Neutrophil (primary cell): ENCODE data around the gene CREB5.

Source experiments
- H3K27ac ChIP-seq: fragments of 200-600 bp; sonication (generic); 2 replicates; pipeline ENCODE4 v1.5.1; 2016; ENCODE audit warnings: mild to moderate bottlenecking, moderate library complexity
- H3K27me3 ChIP-seq: fragments of 200-600 bp; sonication (generic); 2 replicates; pipeline ENCODE4 v1.6.0; 2016; ENCODE audit warnings: mild to moderate bottlenecking
- H3K36me3 ChIP-seq: fragments of 200-600 bp; sonication (generic); 2 replicates; pipeline ENCODE4 v1.5.1; 2017
- H3K4me1 ChIP-seq, 2 experiments: fragments of 200-600 bp in 1 of 2; sonication (generic) in 1 of 2; 1 replicate in 1 of 2; 2 replicates in 1 of 2; pipeline versions ENCODE4 v1.5.1 to v1.6.1; 2013 to 2016; ENCODE audit warnings: low read depth in 1 of 2, low read length in 1 of 2, mild to moderate bottlenecking in 1 of 2, moderate library complexity in 1 of 2; ENCODE audit not compliant: control insufficient read depth in 1 of 2, insufficient read depth in 1 of 2
- H3K4me3 ChIP-seq, 2 experiments: fragments of 200-600 bp in 1 of 2; sonication (generic) in 1 of 2; 1 replicate in 1 of 2; 2 replicates in 1 of 2; pipeline ENCODE4 v1.5.1; 2013 to 2016; ENCODE audit warnings: low read depth in 1 of 2, low read length in 1 of 2, mild to moderate bottlenecking in 1 of 2, moderate library complexity in 1 of 2
- H3K9me3 ChIP-seq: fragments of 200-600 bp; sonication (generic); 2 replicates; pipeline ENCODE4 v1.5.1; 2016
- TF ChIP-seq, protein P1 (sequence below): fragments of 200-600 bp; sonication (generic); IDR thresholded peaks from 2 replicates; pipeline ENCODE4 v1.5.1; 2016; ENCODE audit warnings: antibody characterized with exemption

The CREB5 gene

DNA sequence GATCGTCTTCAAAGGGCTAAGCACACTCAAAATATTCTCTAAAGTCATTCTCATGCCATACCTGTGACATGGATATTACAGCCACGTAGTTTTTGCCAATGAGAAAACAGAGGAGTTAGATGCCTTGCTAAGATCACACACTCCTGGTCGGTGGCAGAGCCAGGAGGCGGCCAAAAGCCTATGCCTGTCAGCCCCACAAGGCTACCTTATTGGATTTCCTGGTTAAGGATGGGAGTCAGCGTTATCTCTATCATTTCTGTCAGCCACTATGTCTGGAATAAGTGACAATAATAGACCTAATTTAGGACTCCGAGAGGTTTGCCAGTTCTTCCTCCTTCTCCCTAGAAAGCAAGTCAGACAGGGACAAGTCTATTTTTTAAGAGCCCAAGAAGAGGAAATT lies 295.0 kb downstream of the CREB5 start:
- H3K9me3 ChIP-seq, result no peaks in the 10 kb centered on the region
- H3K4me1 ChIP-seq, result peaks cover 6 to 8% of the 10 kb centered on the region in 2 experiments
- H3K27ac ChIP-seq, result no peak overlapping the region

DNA sequence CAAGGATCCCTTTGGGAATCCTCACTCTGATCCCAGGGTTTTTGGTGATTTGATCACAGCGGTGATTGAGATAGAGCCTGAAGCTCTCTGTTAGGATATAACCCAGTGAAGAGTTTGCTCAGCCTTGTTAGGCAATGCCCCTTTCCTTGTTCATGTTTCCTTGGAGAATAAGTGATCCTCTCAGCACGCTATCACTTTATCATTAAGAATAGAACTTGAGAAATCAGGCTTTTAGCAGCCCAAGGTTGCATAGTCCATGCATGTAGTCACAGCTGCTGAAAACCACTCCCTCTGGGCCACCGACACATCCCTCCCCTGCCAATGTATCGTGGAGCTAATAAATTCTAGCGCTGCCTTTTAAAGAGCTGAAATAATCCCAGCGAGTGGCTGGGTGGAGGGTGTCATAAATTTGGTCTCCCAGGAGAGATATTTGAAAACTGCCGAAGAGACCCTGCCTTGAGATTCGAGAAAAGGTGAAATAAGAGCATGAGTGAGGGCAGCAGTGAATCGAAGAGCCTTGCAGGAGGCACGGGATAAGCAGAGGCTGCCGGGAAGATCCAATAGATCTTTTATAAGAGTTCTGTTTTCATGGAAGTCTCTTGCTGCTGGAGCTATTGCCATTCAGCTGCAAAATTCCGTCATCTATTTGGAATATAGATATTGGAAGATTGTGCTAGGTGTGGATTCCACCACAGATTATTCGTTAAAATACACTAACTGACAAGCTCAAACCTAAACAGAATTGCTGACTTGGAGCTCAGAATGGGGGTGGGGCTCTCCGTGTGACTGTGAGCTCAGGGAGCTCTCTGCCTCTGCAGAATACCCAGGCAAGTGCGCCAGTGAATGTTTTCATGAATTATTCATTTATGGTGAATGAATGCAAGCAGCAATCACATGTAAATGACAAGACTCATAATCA lies 296.0 kb downstream of the CREB5 start:
- Histone ChIP-seq H3K36me3 (peaks cover 15% of the 10 kb centered on the region), H3K27me3 (no peaks in the 10 kb centered on the region), H3K27ac (no peak overlapping the region), H3K9me3 (no peaks in the 10 kb centered on the region), H3K4me1 (peaks cover 6 to 8% of the 10 kb centered on the region in 2 experiments), H3K4me3 (no peak overlapping the region)
- TF ChIP-seq, protein P1, sequence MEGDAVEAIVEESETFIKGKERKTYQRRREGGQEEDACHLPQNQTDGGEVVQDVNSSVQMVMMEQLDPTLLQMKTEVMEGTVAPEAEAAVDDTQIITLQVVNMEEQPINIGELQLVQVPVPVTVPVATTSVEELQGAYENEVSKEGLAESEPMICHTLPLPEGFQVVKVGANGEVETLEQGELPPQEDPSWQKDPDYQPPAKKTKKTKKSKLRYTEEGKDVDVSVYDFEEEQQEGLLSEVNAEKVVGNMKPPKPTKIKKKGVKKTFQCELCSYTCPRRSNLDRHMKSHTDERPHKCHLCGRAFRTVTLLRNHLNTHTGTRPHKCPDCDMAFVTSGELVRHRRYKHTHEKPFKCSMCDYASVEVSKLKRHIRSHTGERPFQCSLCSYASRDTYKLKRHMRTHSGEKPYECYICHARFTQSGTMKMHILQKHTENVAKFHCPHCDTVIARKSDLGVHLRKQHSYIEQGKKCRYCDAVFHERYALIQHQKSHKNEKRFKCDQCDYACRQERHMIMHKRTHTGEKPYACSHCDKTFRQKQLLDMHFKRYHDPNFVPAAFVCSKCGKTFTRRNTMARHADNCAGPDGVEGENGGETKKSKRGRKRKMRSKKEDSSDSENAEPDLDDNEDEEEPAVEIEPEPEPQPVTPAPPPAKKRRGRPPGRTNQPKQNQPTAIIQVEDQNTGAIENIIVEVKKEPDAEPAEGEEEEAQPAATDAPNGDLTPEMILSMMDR, result no peak

More for the DNA sequence above, 295.0 kb downstream of the CREB5 start:
- Histone ChIP-seq H3K27me3 (no peaks in the 10 kb centered on the region), H3K36me3 (peaks cover 15% of the 10 kb centered on the region), H3K4me3 (no peak overlapping the region)
- TF ChIP-seq, protein P1, result no peak

DNA sequence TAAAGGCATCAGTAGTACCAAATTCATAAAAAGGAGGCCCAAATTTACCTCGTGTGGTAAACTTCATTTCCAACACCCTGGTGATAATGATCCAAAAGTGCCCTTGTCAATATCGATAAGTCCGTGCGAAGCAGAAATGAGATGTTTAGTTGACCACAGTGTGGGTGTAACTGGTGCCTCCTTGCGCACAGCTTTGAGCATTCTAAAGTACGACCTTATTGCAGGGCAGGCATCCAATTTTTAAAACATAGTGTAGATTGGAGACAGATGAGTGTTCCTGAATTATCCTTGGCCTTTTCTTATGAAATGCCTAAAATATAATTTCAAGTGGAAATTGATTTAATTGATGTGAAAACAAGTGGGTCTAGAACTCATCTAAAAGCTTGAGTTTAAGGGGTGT lies 297.4 kb downstream of the CREB5 start:
- Histone ChIP-seq H3K4me3 (no peak overlapping the region), H3K9me3 (no peaks in the 10 kb centered on the region), H3K36me3 (peaks cover 8% of the 10 kb centered on the region), H3K27me3 (no peaks in the 10 kb centered on the region), H3K27ac (no peak overlapping the region), H3K4me1 (peaks cover 6 to 8% of the 10 kb centered on the region in 2 experiments)
- TF ChIP-seq, protein P1, result no peak

DNA sequence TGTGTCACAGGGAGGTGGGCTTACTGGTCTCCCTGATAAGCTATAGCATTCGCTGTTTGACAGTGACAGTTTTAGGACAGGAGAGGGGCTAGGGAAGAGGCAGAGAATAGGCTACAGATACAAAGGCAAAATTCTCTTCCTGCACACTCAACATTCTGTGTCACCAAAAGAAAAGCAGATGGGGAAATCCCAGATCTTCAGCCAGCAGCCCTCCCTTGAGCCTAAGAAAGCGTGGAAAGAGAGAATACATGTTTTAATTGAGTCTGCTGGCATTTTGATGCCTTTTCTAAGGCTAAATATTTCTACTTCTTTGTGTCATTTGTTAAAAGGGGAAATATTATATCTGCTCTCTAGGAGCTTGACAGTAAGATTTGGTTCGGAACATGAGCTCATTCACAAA lies 298.8 kb downstream of the CREB5 start:
- H3K27ac ChIP-seq, result no peak overlapping the region
- H3K27me3 ChIP-seq, result no peaks in the 10 kb centered on the region
- H3K4me3 ChIP-seq, result no peak overlapping the region
- TF ChIP-seq, protein P1, result no peak
- no peaks in the 10 kb centered on the region for H3K9me3 ChIP-seq
- peaks cover 5 to 6% of the 10 kb centered on the region in 2 experiments for H3K4me1 ChIP-seq
- peaks cover 11% of the 10 kb centered on the region for H3K36me3 ChIP-seq

DNA sequence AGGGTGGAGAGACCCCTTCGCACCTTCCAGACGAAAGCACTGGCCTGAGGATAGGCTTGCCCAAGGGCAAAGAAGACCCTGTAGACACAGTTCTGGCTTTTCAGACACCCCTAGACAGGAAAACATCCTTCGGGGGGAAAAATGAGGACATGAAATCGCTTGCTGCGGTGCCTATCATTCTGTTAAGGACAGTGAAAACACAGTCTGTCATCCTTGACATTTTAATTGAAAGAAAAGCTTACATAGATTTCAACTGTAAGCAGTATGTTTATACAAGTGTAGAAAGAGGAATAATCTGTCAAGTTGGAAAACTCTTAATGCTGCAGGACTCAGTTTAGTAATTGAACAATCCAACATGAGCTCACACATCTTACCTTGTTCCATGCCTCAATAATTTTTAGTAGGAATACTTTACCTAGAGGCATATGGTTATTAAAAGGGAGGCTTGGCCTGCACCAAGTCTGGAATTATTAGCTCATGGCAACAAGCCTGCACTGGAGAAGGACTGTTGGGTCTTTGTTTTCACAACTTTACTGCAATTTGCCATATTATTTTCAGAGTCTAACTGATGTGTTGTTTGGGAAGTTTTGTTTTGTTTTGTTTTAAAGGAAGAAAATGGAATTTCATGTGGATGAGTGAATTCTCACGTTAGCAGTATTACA lies 302.3 kb downstream of the CREB5 start:
- no peak overlapping the region for H3K27ac ChIP-seq
- peaks cover 27% of the 10 kb centered on the region for H3K36me3 ChIP-seq
- H3K4me3 ChIP-seq, result no peak overlapping the region
- H3K9me3 ChIP-seq, result no peaks in the 10 kb centered on the region
- TF ChIP-seq, protein P1, result no peak
- H3K4me1 ChIP-seq, result no peaks in the 10 kb centered on the region
- H3K27me3 ChIP-seq, result no peaks in the 10 kb centered on the region
